Camera-type eye (tissue), 1 donor: ENCODE measurements around the gene TRIM5. TPM values are rescaled to one million over a fixed set of nuclear protein-coding genes. Genes with fewer than 3 reads are reported as not detected.

Source experiments
- total RNA-seq: library from RNA; depleted of rRNA; stranded (reverse); fragments of >200 nt; gene quantifications from one replicate; pipeline ENCODE4 v1.2.3, GENCODE V29; 2014

Gene TRIM5
- total RNA-seq, result 23.4 TPM

GRCh38 chr11:5684646-5685362 is at the start of gene TRIM5:
TSS of gene TRIM5 (minus strand) at chr11:5685074. CDS start at chr11:5680177, 4,897 bp downstream.

GRCh38 chr11:5689551-5689983 is 4.7 kb upstream of the TRIM5 start, which contains the start of gene TRIM22:
TSS of gene TRIM22 (plus strand) at chr11:5689790. CDS start at chr11:5696233, 6,443 bp downstream.

GRCh38 chr11:5624489-5625279 is 60.2 kb downstream of the TRIM5 start, which contains the start of gene TRIM34:
TSS of gene TRIM34 (plus strand) at chr11:5625001. CDS start at chr11:5632332, 7,331 bp downstream.

Other genes with a start within 250 kb of the TRIM5 start
- gene OR51I1, start 243.6 kb downstream of the TRIM5 start, total RNA-seq, result not detected
- not detected for gene OR51I2, start 235.8 kb downstream of the TRIM5 start, total RNA-seq
- gene OR52D1, start 196.4 kb downstream of the TRIM5 start, total RNA-seq, result not detected
- 0.88 TPM for gene UBQLN3, start 175.1 kb downstream of the TRIM5 start, total RNA-seq
- gene UBQLNL, start 168.4 kb downstream of the TRIM5 start, total RNA-seq, result 1.2 TPM
- gene OR52H1, start 136.5 kb downstream of the TRIM5 start, total RNA-seq, result 0.66 TPM
- gene OR52B6, start 104.2 kb downstream of the TRIM5 start, total RNA-seq, result not detected
- gene TRIM6, start 88.4 kb downstream of the TRIM5 start, total RNA-seq, result 5.8 TPM
- gene TRIM34, start 60.1 kb downstream of the TRIM5 start, total RNA-seq, result 5.4 TPM
- 36.4 TPM for gene TRIM22, start 4.7 kb upstream of the TRIM5 start, total RNA-seq
- not detected for gene OR56B1, start 51.4 kb upstream of the TRIM5 start, total RNA-seq
- gene OR52N4, start 69.2 kb upstream of the TRIM5 start, total RNA-seq, result not detected
- gene OR52N5, start 98.3 kb upstream of the TRIM5 start, total RNA-seq, result not detected
- gene OR52N1, start 106.2 kb upstream of the TRIM5 start, total RNA-seq, result not detected
- gene OR52N2, start 123.8 kb upstream of the TRIM5 start, total RNA-seq, result not detected
- not detected for gene OR52E6, start 156.8 kb upstream of the TRIM5 start, total RNA-seq
- not detected for gene OR52E8, start 172.6 kb upstream of the TRIM5 start, total RNA-seq
- not detected for gene OR52E4, start 195.6 kb upstream of the TRIM5 start, total RNA-seq
- gene OR52E5, start 208.1 kb upstream of the TRIM5 start, total RNA-seq, result not detected